HG02981 (cell line): ENCODE measurements around the gene PCAT7.

Source experiments
- ATAC-seq: cut with Tn5 transposase; IDR thresholded peaks from one replicate; pipeline ENCODE4 v1.9.1; 2021; ENCODE audit warnings: mild to moderate bottlenecking, moderate library complexity; ENCODE audit not compliant: unreplicated experiment

The PCAT7 gene

GRCh38 chr9:94600715-94601114 is 45.8 kb downstream of the PCAT7 start:
- no peak for ATAC-seq

- no peak for ATAC-seq
These were observed 47.8 kb downstream of the PCAT7 start for GRCh38 chr9:94602666-94603065.

- ATAC-seq: no peak
These were observed 48.6 kb downstream of the PCAT7 start for GRCh38 chr9:94603259-94604160.

GRCh38 chr9:94606646-94607422 is 52.0 kb downstream of the PCAT7 start:
- ATAC-seq: no peak

- ATAC-seq: no peak
These were observed 52.5 kb downstream of the PCAT7 start for GRCh38 chr9:94607423-94607691.

- no peak for ATAC-seq
These were observed 55.3 kb downstream of the PCAT7 start for GRCh38 chr9:94610181-94610606.

- no peak for ATAC-seq
These were observed 56.8 kb downstream of the PCAT7 start for GRCh38 chr9:94611638-94612068.

GRCh38 chr9:94612071-94612470 is 57.2 kb downstream of the PCAT7 start:
- ATAC-seq: no peak

GRCh38 chr9:94613003-94613402 is 58.1 kb downstream of the PCAT7 start:
- ATAC-seq: no peak

- no peak for ATAC-seq
These were observed 64.1 kb downstream of the PCAT7 start for GRCh38 chr9:94619026-94619425.
